Measurements from ENCODE around the gene TMEM272.

The TMEM272 gene

DNA sequence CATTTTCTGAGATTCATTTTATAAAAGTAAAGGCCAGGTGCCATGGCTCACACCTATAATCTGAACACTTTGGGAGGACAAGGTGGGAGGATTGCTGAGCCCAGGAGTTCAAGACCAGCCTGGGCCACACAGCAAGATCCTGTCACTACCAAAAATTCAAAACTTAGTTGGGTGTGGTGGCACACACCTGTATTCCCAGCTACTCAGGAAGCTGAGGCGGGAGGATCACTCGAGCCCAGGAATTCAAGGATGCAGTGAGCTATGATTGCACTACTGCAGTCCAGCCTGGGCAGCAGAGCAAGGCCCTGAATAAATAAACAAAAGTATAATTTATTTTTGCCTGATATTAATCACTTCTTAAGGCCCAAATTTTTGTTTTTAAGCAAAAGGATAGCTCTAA, 81.5 kb downstream of the TMEM272 start:
- no peak for DNase-seq
